A549 (cell line): ENCODE measurements around the gene PTCD2. TPM values are rescaled to one million over a fixed set of nuclear protein-coding genes. Genes with fewer than 3 reads are reported as not detected.

Experiments
- ATAC-seq, 2 experiments: fragments of 200-7000 bp in 1 of 2; fragments of >200 bp in 1 of 2; cut with Nextera tagmentation in 1 of 2; cut with Tn5 transposase in 1 of 2; 3 replicates each; pipeline versions ENCODE4 v1.8.0 to v1.9.1; 2018 to 2020; ENCODE audit warnings: mild to moderate bottlenecking in 1 of 2, moderate library complexity in 1 of 2
- CTCF ChIA-PET: fragments of 300-600 bp; sonication (Branson Sonifier 250); formaldehyde crosslinking; extraction: SDS; loops from one replicate; lab custom pipeline; 2021; ENCODE audit warnings: antibody characterized with exemption, inconsistent platforms; lab: Yijun Ruan, JAX
- POLR2A ChIA-PET: fragments of 350-600 bp; formaldehyde crosslinking; extraction: SDS; loops from one replicate; lab custom pipeline; 2021; ENCODE audit warnings: antibody characterized with exemption, inconsistent platforms; lab: Yijun Ruan, JAX
- DNase-seq, 2 experiments: peaks; one replicate each; pipeline versions ENCODE4 v3.0.0 to v3.0.0-alpha.2; 2011 to 2016; ENCODE audit warnings: low read depth in 1 of 2, low spot score in 1 of 2
- FAIRE-seq: peaks from 2 replicates; lab custom pipeline; 2011; peaks lifted over from hg19 to GRCh38; lab: Jason Lieb, UNC
- H3K27ac ChIP-seq, 2 experiments: fragments of >200 bp; sonication (Bioruptor Twin); formaldehyde crosslinking; 3 replicates each; pipeline ENCODE4 v1.5.1; 2016 to 2017
- H3K4me1 ChIP-seq: fragments of >200 bp; sonication (Bioruptor Twin); formaldehyde crosslinking; 3 replicates; pipeline ENCODE4 v1.6.1; 2016
- H3K4me2 ChIP-seq: fragments of >200 bp; sonication (Bioruptor Twin); formaldehyde crosslinking; 3 replicates; pipeline ENCODE4 v1.6.1; 2016
- H3K4me3 ChIP-seq: fragments of >200 bp; sonication (Bioruptor Twin); formaldehyde crosslinking; 3 replicates; pipeline ENCODE4 v1.5.1; 2016
- H3K9me3 ChIP-seq: fragments of >200 bp; sonication (Bioruptor Twin); formaldehyde crosslinking; 3 replicates; pipeline ENCODE4 v1.6.1; 2016
- CBX8 ChIP-seq: fragments of 200-600 bp; sonication (generic); IDR thresholded peaks from 2 replicates; pipeline ENCODE4 v1.6.1; 2016
- CEBPB ChIP-seq, 2 experiments: fragments of >200 bp in 1 of 2; sonication (Bioruptor Twin) in 1 of 2; formaldehyde crosslinking in 1 of 2; IDR thresholded peaks; 2 replicates each; pipeline ENCODE4 v1.6.1; 2012 to 2016
- CHD2 ChIP-seq: fragments of 150-350 bp; IDR thresholded peaks from 2 replicates; pipeline ENCODE4 v1.6.1; 2014; ENCODE audit warnings: low read length; ENCODE audit not compliant: partially characterized antibody
- EHF ChIP-seq: fragments of 250-450 bp; sonication (Bioruptor Pico); IDR thresholded peaks from 2 replicates; pipeline ENCODE4 v1.5.0; 2020; ENCODE audit warnings: mild to moderate bottlenecking
- EP300 ChIP-seq, 2 experiments: fragments of >200 bp; sonication (Bioruptor Twin); formaldehyde crosslinking; IDR thresholded peaks; 2 replicates in 1 of 2; 3 replicates in 1 of 2; pipeline ENCODE4 v1.6.1; 2016 to 2017
- HDAC2 ChIP-seq: fragments of 200-600 bp; sonication (generic); IDR thresholded peaks from 2 replicates; pipeline ENCODE4 v1.6.1; 2016
- HOXA7 ChIP-seq: fragments of 250-450 bp; sonication (Bioruptor Pico); IDR thresholded peaks from 2 replicates; pipeline ENCODE4 v1.5.0; 2020; ENCODE audit warnings: mild to moderate bottlenecking, moderate library complexity
- NFE2L2 ChIP-seq: fragments of 150-350 bp; conservative IDR thresholded peaks from 2 replicates; pipeline ENCODE4 v1.6.1; 2014; ENCODE audit warnings: low read length
- RAD21 ChIP-seq, 2 experiments: fragments of >200 bp in 1 of 2; sonication (Bioruptor Twin) in 1 of 2; formaldehyde crosslinking in 1 of 2; IDR thresholded peaks in 1 of 2; conservative IDR thresholded peaks in 1 of 2; 2 replicates in 1 of 2; 3 replicates in 1 of 2; pipeline ENCODE4 v1.6.1; 2012 to 2018; ENCODE audit warnings: inconsistent platforms in 1 of 2
- RARB ChIP-seq: fragments of 250-450 bp; sonication (Bioruptor Pico); IDR thresholded peaks from 2 replicates; pipeline ENCODE4 v1.8.0; 2021; ENCODE audit warnings: mild to moderate bottlenecking, moderate library complexity
- RFX5 ChIP-seq: fragments of 450-650 bp; IDR thresholded peaks from 2 replicates; pipeline ENCODE4 v1.7.1; 2014; ENCODE audit warnings: antibody characterized with exemption, mild to moderate bottlenecking, moderate library complexity
- SMC3 ChIP-seq: fragments of >200 bp; sonication (Bioruptor Twin); formaldehyde crosslinking; IDR thresholded peaks from 3 replicates; pipeline ENCODE4 v1.6.1; 2018; ENCODE audit warnings: inconsistent platforms
- SREBF2 ChIP-seq: fragments of 450-650 bp; IDR thresholded peaks from 2 replicates; pipeline ENCODE4 v1.6.1; 2014; ENCODE audit warnings: mild to moderate bottlenecking, moderate library complexity
- ZC3H11A ChIP-seq: fragments of 450-650 bp; IDR thresholded peaks from 2 replicates; pipeline ENCODE4 v1.6.1; 2014; ENCODE audit warnings: antibody characterized with exemption, mild to moderate bottlenecking
- ZSCAN20 ChIP-seq: fragments of 250-450 bp; sonication (Bioruptor Pico); IDR thresholded peaks from 2 replicates; pipeline ENCODE4 v1.8.0; 2022; ENCODE audit warnings: mild to moderate bottlenecking, moderate library complexity
- WGBS: methylation state at CpG from one replicate; pipeline ENCODE4 v1.1.6; 2017; ENCODE audit errors: missing lambda C conversion rate; 5-methylcytosine and 5-hydroxymethylcytosine counted together
- polyA plus RNA-seq, 4 experiments: library from polyadenylated mRNA; depleted of rRNA in 3 of 4; stranded (reverse); fragments of >200 nt; fragmentation: RNase III in 1 of 4; extraction: RNeasy Plus Mini Kit Qiagen cat#74134 plus additional on column Dnase treatment in 1 of 4; gene quantifications; 2 replicates in 3 of 4; 3 replicates in 1 of 4; pipeline ENCODE4 v1.2.3, GENCODE V29; 2011 to 2017
- TF ChIP-seq, protein P1 (sequence below): fragments of >200 bp; sonication (Bioruptor Twin); formaldehyde crosslinking; IDR thresholded peaks from 3 replicates; pipeline ENCODE4 v1.6.1; 2016
- TF ChIP-seq, protein P2 (sequence below): fragments of 150-350 bp; IDR thresholded peaks from 2 replicates; pipeline ENCODE4 v1.6.1; 2014; ENCODE audit warnings: low read depth, mild to moderate bottlenecking, low read length
- TF ChIP-seq, protein P3 (sequence below): fragments of 200-600 bp; sonication (generic); IDR thresholded peaks from 2 replicates; pipeline ENCODE4 v1.6.1; 2016; ENCODE audit warnings: antibody characterized with exemption, mild to moderate bottlenecking, moderate library complexity
- TF ChIP-seq, protein P4 (sequence below): IDR thresholded peaks from 2 replicates; pipeline ENCODE4 v1.6.1; 2012

The PTCD2 gene
- polyA plus RNA-seq, 2 of the 4 experiments (the other 2 are of a cell fraction) = 13.2 to 31.1 TPM

DNA sequence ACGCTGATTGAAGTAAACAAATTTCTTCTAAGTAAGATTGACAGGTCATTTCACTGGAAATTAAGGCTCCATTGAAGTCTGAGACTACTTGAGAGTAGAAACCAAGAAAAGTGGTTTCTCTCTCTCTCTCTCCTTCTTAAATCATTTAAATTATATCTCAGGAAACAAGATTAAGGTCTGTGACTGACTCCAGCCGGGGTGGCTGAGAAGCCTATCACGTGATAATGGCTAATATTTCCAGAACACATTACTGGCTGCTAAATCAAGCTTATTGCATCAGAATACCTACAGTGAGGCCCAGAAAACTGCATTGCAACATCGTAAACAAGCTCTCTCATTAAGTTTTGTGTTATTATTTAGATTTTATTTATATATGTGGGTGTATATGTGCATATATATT, 88.4 kb downstream of the PTCD2 start:
- Histone ChIP-seq H3K9me3 (peaks cover 12% of the 10 kb centered on the region), H3K4me1 (peaks cover 36% of the 10 kb centered on the region), H3K4me2 (no peak overlapping the region), H3K27ac (peak overlapping the region; percentile 13 to 55; a peak in 4 of 6 replicates), H3K4me3 (no peak overlapping the region)
- CTCF ChIA-PET = no interaction called here
- POLR2A ChIA-PET = no interaction called here
- DNase-seq (no peak), ATAC-seq (no peak), FAIRE-seq (no peak)
- TF ChIP-seq ZSCAN20 (CRISPR knock-in tag) (no peak), NFE2L2 (no peak), RARB (CRISPR knock-in tag) (no peak), EP300 (IDR thresholded peaks at IDR 0.05) (no peak), SREBF2 (no peak), CBX8 (no peak), EHF (CRISPR knock-in tag) (no peak), RFX5 (no peak), CHD2 (no peak), HOXA7 (CRISPR knock-in tag) (no peak), RAD21 (conservative IDR thresholded peaks at IDR 0.05 in 1 of 2, IDR thresholded peaks at IDR 0.05 in 1 of 2) (no peak), HDAC2 (no peak)
- TF ChIP-seq, protein P1, sequence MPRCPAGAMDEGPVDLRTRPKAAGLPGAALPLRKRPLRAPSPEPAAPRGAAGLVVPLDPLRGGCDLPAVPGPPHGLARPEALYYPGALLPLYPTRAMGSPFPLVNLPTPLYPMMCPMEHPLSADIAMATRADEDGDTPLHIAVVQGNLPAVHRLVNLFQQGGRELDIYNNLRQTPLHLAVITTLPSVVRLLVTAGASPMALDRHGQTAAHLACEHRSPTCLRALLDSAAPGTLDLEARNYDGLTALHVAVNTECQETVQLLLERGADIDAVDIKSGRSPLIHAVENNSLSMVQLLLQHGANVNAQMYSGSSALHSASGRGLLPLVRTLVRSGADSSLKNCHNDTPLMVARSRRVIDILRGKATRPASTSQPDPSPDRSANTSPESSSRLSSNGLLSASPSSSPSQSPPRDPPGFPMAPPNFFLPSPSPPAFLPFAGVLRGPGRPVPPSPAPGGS = no peak
- TF ChIP-seq, protein P2, sequence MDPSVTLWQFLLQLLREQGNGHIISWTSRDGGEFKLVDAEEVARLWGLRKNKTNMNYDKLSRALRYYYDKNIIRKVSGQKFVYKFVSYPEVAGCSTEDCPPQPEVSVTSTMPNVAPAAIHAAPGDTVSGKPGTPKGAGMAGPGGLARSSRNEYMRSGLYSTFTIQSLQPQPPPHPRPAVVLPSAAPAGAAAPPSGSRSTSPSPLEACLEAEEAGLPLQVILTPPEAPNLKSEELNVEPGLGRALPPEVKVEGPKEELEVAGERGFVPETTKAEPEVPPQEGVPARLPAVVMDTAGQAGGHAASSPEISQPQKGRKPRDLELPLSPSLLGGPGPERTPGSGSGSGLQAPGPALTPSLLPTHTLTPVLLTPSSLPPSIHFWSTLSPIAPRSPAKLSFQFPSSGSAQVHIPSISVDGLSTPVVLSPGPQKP = no peak
- TF ChIP-seq, protein P3, sequence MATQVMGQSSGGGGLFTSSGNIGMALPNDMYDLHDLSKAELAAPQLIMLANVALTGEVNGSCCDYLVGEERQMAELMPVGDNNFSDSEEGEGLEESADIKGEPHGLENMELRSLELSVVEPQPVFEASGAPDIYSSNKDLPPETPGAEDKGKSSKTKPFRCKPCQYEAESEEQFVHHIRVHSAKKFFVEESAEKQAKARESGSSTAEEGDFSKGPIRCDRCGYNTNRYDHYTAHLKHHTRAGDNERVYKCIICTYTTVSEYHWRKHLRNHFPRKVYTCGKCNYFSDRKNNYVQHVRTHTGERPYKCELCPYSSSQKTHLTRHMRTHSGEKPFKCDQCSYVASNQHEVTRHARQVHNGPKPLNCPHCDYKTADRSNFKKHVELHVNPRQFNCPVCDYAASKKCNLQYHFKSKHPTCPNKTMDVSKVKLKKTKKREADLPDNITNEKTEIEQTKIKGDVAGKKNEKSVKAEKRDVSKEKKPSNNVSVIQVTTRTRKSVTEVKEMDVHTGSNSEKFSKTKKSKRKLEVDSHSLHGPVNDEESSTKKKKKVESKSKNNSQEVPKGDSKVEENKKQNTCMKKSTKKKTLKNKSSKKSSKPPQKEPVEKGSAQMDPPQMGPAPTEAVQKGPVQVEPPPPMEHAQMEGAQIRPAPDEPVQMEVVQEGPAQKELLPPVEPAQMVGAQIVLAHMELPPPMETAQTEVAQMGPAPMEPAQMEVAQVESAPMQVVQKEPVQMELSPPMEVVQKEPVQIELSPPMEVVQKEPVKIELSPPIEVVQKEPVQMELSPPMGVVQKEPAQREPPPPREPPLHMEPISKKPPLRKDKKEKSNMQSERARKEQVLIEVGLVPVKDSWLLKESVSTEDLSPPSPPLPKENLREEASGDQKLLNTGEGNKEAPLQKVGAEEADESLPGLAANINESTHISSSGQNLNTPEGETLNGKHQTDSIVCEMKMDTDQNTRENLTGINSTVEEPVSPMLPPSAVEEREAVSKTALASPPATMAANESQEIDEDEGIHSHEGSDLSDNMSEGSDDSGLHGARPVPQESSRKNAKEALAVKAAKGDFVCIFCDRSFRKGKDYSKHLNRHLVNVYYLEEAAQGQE = no peak
- WGBS = 74% methylated on average over 4 of the region's 4 CpGs

DNA sequence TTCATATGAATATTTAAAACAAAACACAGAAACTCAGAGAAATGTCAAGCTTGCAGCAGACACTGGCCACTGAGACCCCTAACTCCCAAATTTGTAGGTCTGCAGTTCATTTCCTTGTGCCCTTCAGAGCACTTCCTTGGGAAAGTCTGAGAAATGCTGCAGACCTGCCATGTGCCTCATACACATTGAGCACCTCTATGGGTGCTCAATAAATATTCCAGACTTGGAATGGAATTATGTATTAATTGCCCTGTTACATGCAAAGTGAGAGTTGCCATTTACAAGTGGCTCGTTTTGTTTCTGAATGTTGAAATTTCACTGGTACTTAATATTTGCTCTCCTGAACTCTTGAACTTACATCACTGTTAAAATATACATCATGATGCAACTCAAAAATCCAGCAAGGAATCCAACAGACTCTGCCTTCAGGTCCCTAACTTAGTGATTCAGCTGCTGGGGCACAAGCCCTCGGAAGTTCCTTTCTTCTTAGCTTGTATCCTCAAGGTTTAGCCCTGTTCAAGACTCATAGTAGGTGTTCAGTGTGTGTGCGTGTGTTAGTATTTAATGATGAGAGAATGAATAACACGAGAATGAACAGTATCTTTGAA, 90.6 kb downstream of the PTCD2 start:
- H3K27ac ChIP-seq = peak overlapping the region; percentile 54 to 79
- no peak overlapping the region for H3K4me3 ChIP-seq
- FAIRE-seq (no peak), ATAC-seq (peak; percentile 49 to 57; a peak in 4 of 6 replicates), DNase-seq (no peak)
- peak overlapping the region; percentile 51 for H3K4me2 ChIP-seq
- ChIA-PET CTCF (interaction anchor here (1.6 kb wide), 1 partner anchor 45 kb away, joined by 7 read pairs; no protein-coding TSS in a partner anchor), POLR2A (no interaction called here)
- WGBS = 35% methylated on average over 4 of the region's 4 CpGs
- peaks cover 36% of the 10 kb centered on the region for H3K4me1 ChIP-seq
- TF ChIP-seq ZC3H11A (no peak), SMC3 (0 out of 3 replicates have a peak, but pooled peaks have one; percentile 9), CEBPB (IDR thresholded peaks at IDR 0.05) (peak; percentile 53 to 55; a peak in 3 of 4 replicates)
- TF ChIP-seq, protein P4, sequence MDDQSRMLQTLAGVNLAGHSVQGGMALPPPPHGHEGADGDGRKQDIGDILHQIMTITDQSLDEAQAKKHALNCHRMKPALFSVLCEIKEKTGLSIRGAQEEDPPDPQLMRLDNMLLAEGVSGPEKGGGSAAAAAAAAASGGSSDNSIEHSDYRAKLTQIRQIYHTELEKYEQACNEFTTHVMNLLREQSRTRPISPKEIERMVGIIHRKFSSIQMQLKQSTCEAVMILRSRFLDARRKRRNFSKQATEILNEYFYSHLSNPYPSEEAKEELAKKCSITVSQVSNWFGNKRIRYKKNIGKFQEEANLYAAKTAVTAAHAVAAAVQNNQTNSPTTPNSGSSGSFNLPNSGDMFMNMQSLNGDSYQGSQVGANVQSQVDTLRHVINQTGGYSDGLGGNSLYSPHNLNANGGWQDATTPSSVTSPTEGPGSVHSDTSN = no peak
- no peaks in the 10 kb centered on the region for H3K9me3 ChIP-seq
